GM19351 (cell line): ENCODE measurements around the gene TRIM46.
"Not testable (repeated sequence)": the region's sequence is repeated elsewhere in the genome, so short reads cannot be mapped to it uniquely, and the experiment has no call there.

Experiments
- ATAC-seq: cut with Tn5 transposase; IDR thresholded peaks from one replicate; pipeline ENCODE4 v1.9.1; 2021; ENCODE audit warnings: mild to moderate bottlenecking, moderate library complexity; ENCODE audit not compliant: unreplicated experiment

Gene TRIM46

DNA sequence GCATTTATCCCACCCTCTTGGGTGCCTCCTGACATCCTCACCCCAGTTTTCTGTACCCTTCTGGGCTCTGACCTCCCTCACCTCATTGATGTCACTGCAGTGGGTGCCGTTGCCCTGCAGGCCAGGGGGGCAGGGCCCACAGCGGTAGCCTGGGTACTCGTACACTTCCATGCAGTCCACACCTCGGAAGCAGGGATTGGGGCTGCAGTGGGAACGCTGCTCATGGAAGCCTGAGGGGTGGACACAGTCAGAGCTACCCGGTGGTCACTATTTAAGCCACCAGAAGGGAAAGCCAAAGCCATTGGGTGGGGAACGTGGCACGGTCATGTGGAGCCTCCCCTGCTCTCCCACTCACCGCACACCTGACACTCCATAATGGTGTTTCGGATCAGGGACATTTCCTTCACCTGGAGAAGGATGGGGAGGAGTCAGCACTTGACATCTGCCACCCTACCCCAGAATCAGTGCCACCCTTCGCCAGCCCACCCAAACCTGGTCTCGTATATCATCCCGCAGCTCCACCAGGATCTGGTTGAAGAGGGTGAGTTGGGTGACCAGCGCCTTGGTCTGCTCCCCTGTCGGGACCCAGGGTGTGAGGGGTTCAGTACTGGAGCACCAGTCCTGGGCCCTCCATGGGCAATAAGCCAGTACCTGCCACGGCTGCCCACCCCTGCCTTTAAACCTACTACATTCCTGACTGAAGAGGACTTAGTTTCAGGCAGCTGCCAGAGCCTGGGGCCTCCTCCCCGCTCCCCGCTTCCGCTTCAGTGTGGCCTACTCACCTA is 29.3 kb downstream of the TRIM46 start:
- ATAC-seq, result no peak

- ATAC-seq, result no peak
These were observed 31.4 kb downstream of the TRIM46 start for GRCh38 chr1:155205035-155205434.

DNA sequence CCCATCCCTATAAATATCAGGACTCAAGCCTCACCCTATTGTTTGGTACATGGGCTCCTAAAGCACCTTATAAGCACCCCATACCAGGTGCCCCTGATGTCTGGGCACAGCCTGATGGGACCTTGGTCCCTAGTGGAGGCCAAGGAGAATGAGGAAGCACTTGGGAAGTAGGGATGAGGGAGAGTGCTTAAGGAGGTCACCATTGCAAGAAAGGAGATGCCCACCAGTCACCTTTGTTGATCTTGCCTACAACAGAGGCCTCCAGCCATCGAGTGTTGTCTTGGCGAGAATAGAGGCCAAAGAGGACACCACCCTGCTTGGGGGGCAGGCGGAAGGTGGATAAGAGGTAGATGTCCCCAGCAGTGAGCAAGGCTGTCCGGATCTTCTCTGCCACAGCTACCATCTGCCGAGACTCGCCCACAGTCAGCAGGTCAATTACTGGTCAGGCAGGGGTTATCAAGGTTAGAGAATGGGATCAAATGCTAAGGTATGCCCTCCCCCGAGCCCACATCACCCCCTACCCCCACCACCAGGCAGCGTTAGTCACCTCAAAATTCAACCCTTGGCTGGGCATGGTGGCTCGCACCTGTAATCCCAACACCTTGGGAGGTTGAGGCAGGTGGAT is 32.4 kb downstream of the TRIM46 start:
- ATAC-seq, result no peak

GRCh38 chr1:155206891-155207805 is 33.5 kb downstream of the TRIM46 start:
- peak; percentile 39 for ATAC-seq

DNA sequence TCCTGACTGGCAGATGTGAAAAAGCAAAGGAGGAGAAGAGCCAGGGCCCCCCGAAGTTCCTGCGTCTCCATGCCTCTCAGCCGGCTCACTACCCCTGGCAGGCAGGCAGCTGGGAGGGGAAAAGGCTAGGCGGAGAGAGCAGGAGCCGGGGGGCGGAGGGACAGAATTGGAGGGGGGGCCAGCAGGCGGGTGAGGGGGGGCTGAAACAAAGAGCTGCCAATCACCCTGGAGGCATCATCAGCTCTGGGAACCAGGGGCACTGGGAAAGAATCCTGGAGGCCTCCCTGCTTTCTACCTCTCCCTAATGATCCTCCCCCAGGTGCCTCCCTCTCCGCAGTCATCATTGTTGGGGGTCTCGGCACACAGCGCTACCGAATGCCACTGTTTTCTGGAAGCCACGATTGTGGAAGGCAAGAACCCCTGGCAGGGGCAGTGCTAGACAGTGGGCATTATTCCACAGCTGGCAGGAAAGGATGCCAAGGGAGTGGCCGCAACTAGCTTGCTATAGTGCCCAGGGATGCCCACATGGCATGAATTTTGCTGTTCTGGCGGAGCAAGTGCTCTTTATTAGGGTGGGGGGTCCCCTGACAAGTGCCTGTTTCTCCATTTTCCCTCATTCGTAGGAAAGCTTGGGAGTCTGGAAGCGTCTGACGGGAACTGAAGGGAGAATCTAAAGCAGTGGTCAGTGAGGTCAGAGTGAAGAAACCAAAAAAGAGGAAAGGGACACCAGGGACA is 34.3 kb downstream of the TRIM46 start, which contains the start of gene THBS3:
Gene THBS3 (minus strand): TSS at position 92 of the 735 bp plus-strand sequence. CDS start 21 bp downstream, at position 71.
- ATAC-seq, result no peak

- ATAC-seq, result peak; percentile 77
These were observed 35.1 kb downstream of the TRIM46 start, which contains the start of gene MTX1 for GRCh38 chr1:155208541-155209311. Gene MTX1, plus strand, starts transcription at chr1:155208695. Its CDS starts 110 bp downstream, at chr1:155208805.

DNA sequence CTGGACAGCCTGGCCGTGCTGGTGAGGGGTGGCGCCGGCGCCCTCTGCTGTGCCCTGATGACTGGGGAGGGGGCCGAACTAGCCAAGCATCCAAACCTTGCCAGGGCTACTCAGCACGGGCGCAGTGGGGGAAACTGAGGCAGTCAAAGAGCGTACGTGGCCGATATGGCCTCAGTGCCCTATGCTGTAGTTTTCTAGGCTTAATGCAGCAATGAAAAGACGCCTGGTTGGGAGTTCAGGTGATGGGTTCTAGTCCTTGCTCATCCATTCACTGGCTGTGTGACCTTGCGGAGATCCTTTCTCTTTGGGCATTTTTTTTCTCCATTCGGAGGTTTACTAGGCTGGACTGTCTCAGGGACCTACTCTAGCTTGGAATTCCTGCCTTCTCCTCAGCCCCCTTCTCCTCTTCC is 35.7 kb downstream of the TRIM46 start:
- no peak for ATAC-seq

DNA sequence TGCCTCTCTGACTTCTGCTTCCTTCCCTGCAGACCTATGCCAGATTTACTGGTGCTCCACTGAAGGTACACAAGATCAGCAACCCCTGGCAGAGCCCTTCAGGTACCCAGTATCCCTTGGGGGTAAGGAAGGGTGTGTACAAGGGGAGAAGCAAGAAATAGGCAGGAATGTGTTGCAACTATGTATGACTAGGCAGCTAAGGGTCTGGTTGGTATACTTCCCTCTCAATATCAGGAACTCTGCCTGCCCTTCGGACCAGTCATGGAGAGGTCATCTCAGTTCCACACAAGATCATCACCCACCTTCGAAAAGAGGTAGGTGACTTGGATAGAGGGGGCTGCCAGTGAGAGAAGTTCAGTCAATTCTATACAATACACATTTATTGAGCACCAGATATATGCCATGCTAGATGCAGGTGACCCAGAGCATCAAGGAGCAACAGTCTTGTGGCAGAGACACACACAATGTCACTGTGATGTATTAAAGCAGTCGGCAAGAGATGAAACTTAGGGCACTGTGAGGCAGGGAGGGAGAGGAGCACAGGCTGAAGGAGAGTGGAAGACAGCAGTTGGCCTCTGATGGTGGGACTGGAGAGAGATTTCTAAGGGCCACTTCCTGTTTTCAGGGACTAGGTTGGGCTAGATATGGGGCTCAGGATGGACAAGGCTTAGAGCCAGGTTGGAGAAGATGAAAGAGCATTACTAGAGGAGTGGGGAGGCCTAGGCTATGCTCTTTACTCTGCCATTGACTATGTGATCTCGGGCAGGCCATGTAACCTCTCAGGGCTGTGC is 36.9 kb downstream of the TRIM46 start:
- no peak for ATAC-seq

DNA sequence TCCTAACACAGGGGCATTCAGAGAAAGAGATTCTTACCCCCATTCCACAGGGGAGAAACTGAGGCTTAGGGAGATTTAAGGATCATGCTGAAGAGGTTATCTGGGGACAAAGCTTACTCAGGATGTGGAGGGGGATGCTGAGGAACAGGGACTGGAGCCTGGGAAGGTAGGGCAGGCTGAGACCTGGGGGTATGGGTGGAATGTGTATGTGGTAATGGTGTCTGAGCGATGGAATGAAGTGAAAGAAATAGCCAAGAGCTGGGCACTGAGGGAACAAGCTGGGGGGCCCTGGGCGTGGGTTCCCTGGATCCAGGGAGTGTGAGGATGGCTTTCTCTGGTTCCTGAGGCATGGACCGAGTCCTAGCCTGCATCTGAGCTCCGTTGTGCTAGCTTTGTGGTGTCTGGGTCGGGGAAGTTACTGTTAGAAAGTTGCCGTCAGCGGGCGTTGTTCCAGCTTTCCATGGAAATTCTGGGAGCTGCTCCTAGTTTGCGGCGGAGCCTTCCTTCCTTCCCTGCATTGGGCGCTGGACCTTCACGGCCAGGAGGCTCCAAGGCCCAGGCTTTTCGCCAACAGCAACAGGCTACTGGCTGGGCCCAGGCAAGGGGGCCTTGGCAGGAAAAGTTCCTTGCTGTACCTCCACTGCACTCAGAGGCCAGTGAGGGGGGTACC is 37.9 kb downstream of the TRIM46 start:
- ATAC-seq, result not testable (repeated sequence)

DNA sequence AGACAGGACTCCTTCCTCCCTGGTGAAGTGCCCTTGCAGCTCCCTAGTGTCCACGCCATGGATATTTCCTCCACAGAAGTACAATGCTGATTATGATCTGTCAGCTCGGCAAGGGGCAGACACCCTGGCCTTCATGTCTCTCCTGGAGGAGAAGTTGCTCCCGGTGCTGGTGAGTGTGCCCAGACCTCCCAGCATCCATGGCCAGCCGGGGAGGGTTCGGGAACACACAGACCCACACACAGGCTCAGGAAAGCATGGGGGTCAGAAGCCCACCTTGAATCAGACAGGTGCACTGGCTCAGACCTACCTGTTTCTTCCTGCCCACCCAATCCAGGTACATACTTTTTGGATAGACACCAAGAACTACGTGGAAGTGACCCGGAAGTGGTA is 38.4 kb downstream of the TRIM46 start:
- not testable (repeated sequence) for ATAC-seq

GRCh38 chr1:155214702-155215101 is 41.1 kb downstream of the TRIM46 start:
- not testable (repeated sequence) for ATAC-seq

DNA sequence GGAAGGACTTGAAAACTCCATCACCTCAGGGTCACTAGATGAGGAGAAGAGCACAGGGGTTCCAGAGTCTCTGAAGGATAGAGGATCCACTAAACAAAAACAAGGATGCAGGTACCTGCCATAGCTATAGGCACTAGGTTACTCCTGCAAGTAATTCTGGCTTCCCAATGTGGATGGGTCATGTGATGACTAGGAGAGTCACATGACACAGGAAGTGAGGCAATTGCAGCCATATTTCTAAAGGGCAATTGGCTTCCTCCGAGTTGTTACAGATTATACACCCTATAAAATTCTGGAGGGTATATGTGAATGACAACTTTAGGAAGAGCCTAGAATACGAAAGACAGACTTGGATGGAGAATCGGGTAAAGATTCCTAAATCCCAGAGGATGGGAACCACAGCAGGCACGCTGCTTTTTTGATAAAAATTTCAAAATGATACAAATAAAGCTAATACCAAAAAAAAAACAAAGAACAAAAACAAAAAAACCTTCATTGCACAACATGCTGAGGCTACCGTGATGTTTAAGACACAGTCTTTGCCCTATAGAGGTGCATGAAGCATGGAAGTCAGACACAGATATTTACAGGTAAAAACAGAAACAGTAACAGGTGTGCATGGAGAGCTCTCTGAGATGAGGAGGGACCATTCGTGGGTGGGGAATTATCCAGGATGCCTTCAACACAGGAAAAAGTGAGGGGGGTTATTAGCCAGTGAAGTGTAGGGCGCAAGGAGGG is 45.4 kb downstream of the TRIM46 start:
- ATAC-seq, result no peak

DNA sequence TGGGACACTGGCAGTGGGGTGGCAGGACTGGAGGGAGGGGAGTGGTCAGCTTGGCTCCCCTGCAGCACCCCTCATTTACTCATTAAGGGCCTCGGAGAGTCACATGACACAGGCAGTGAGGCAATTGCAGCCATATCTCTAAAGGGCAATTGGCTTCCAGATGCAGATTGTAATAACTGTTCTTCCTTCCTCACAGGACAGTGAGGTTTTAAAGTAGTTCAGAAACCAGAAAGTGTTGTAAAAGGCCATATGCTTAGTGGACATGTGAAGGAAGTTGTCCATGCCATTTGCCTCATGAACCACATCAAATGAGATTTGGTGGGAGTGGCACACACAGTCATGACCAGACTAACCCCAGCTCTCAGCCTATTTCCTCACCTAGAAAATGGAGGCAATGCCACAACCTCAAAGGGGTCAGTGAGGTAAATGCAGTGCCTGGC is 46.0 kb downstream of the TRIM46 start:
- ATAC-seq, result no peak

DNA sequence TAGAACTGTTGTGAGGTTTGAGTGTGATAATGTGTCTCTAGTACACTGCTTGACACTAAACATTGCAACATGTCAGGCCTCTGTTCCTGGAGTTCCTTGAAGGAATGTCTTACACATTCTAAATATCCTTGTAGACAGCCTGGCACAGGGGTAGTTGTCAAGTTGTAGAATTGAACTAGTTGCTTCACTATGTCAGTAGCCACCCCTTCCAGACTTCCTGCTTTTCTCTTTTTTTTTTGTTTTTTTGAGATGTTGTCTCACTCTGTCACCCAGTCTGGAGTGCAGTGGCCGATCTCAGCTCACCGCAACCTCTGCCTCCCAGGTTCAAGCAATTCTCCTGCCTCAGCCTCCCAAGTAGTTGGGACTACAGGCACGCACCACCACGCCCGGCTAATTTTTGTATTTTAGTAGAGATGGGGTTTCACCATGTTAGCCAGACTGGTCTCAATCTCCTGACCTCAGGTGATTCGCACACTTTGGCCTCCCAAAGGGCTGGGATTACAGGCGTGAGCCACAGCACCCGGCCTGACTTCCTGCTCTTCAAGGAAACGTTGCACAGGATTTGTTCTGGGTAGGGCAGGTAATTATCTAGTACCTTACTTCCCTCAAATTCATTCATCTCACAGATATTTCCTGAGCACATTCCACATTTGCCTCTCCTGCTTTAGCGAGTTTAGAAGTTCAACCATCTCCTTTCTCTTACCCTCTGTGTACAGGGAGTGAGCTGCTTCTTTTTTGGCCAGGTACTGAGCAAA is 46.7 kb downstream of the TRIM46 start:
- ATAC-seq, result not testable (repeated sequence)

DNA sequence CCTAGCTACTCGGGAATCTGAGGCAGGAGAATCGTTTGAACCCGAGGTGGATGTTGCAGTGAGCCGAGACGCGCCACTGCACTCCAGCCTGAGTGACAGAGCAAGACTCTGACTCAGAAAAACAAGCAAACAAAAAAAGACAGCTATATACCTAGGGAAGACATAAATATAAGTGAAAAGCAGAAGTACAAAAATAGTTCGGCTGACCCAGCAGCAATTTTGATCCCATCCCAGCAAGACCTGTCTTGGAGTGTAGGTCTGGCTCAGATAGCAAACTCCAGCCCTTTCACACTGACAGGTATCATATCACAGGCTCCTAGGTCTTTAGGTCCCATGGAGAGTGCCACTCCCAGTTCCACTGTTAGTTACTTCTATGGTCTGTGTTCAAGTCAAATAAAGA is 49.4 kb downstream of the TRIM46 start:
- no peak for ATAC-seq

DNA sequence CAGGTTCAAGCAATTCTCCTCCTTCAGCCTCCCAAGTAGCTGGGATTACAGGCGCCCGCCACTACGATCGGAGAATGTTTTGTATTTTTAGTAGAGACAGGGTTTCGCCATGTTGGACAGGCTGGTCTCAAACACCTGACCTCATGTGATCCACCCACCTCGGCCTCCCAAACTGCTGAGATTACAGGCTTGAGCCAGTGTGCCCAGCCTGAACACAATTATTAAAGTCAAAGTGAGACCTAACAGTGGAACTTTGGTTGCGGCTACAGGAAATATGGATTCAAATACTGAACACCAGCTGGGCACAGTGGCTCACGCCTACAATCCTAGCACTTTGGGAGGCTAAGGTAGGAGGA is 51.7 kb downstream of the TRIM46 start:
- not testable (repeated sequence) for ATAC-seq
